Stimulated activated CD8-positive, alpha-beta memory T cell treated with anti-CD3 and anti-CD28 coated beads, Interleukin-12 subunit alpha, Interleukin-12 subunit beta, amount 100 ng/mL, for 24 hours (primary cell): Measurements from ENCODE around the gene SMIM29.
A peak's percentile ranks its signal among the peaks of the same experiment; 100 is the strongest.

Experiments
- DNase-seq: peaks from one replicate; pipeline ENCODE4 v3.0.0-alpha.2; 2020; ENCODE audit errors: extremely low read depth

SMIM29 gene

GRCh38 chr6:34240329-34241248 is 8.2 kb downstream of the SMIM29 start:
- no peak for DNase-seq

DNA sequence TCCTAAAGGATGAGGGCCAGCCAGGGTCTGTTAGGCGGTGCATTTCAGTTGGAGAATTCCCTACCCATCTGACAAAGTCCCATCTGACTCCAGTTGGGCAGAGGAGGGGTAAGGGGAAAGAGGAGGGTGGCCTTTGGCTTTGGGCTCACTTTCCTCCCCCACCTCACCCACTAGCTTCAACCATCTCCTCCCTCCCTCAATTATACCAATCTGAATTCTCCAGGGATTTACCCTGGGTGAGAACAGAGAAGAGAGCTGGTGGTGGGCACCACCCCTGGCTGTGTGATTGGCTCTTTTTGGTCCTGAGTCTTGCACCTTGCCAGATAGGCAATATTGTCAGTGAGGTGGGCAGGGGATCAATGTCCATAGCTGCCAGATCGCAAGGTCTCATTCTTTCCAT is 8.9 kb downstream of the SMIM29 start:
- no peak for DNase-seq

DNA sequence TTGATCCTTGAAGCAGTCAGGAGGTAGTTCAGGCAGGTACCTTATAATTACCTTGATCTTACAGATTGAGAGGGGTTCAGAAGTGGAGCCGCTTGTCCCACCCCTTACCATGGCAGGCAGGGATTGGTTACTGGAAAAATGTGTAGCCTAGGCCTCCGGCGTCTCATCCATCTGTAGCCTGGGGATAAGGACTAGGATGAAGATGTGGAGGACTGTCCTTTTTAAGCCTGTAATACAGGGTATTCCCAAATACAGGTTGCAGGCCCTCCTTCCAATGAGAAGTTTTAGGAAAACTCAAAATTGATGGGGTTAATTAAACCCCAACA is 9.3 kb downstream of the SMIM29 start:
- no peak for DNase-seq

GRCh38 chr6:34238585-34239499 is 10.0 kb downstream of the SMIM29 start:
- no peak for DNase-seq

DNA sequence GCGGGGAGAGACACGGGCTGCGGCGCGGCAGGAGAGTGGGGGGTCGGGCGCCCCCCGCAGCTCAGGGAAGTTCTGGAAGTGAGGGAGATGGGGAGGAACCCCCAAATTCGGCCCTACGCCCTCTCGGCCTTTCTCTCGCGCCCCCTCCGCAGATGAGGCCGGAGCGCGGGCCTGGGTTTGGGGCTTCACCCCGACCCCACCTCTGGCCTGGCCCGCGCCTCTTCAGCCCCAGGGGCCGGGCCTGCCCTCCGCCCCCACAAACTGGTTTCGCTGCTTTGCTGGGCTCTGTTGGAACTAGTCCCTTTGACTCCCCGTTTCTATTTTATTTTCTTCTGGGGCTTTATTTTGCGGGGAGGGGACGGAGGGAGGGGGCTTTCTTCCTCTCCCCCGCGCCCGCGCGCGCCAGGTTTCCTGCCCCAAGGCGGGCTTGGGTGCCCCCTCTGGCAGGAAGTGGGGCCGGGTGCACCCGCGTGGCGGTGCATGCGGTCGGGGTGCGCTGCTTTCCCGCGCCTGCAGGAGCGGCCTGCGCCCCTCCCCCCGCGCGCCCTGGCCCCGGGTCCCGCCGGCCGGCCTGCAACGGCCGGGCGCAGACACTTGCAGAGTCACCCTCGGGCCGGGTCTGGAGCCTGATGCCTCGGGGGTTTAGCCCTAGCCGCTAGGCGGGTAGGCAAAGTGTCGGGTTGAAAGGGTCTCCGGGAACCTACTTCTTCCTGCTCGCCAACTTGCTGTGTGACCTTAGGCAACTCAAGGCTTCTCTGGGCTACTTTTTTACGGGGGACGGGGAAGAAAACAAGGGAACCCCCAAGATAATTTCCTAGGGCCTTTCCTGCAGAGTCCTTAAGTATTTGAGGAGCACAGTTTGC is 10.9 kb downstream of the SMIM29 start:
- DNase-seq, result peak; percentile 57

- no peak for DNase-seq
Observed at GRCh38 chr6:34237316-34237721, 11.5 kb downstream of the SMIM29 start.

GRCh38 chr6:34236443-34237315 is 12.1 kb downstream of the SMIM29 start, which contains the start of gene HMGA1:
TSS of gene HMGA1 (plus strand) at chr6:34236873. CDS start at chr6:34240781, 3,908 bp downstream.
- DNase-seq, result peak; percentile 80

DNA sequence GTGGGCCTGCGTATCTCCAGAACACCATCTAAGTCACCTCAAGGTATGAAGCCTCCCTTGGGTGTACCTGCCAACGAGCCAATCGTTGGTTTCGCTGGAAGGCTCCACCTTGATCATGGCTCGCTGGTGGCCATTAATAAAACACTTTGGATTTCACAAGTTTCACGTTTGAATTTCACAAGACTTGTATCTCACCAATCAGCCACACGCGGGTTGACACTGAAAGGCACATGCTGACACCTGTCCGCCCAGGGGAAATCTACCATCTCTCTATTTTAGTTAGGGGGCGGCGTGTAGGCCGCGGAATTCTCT is 12.7 kb downstream of the SMIM29 start:
- DNase-seq, result no peak

DNA sequence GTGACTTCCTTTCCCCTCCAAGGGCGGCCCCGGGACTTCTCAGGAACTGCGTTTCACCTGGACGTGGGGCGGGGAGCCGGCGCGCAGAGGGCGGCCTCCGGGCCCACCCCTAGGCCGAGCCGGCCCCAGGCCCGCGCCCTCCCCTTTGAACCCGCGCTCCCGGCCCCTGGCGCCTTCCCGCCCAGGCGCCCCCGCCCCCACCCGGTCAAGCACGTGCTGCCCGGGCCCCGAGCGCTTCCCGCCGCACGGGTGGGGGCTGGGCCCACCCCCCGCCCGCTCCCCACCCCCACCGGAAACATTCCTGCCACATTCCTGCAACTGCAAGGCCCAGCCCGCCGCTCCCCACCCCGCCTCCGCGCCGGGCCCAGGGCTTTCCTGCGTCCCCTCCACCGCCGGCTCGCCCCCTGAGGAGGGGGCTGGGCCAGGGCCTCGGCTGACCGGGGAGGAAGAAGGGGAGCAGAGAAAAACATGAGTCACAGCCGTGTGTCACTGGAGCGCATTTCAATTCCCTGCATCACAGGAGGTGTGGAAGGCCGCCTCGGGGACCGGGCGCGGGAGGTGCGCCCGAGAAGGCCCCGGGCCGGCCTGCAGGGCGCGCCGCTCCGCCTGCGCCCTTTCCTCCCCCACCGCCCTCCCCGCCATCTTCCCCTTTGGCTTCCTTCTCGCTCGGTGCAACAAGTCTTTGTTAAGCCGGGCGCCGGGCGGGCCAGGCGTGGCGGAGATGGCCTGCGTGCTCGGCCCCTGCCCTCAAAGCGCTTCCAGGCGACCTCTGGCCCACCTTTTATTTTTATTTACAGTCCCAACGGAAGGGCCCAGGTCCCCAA is 13.3 kb downstream of the SMIM29 start:
- DNase-seq, result no peak

- no peak for DNase-seq
Observed at GRCh38 chr6:34234667-34235306, 14.0 kb downstream of the SMIM29 start.

- DNase-seq, result no peak
Observed at GRCh38 chr6:34233867-34234266, 14.9 kb downstream of the SMIM29 start.

DNA sequence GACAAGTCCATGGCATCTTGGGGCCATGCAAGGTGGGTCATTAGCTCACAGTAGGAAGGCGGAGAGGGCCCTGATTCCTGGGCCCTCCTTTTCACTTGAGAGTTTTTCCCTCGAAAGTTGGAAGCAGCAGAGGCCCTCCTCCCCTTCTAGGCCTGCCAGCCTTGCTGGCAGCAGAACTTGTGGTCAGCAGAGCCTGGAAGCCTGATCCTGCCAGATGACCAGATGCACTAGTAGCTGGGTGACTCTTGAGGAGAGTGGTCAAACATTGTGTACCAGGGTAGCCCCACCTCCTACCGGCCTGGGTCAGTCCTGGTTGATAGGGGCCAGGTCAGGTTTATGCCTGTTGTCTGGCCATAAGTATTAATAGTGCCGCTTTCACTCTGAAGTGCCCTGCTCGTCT is 15.9 kb downstream of the SMIM29 start:
- DNase-seq, result no peak

- no peak for DNase-seq
Observed at GRCh38 chr6:34231566-34232336, 17.1 kb downstream of the SMIM29 start.

DNA sequence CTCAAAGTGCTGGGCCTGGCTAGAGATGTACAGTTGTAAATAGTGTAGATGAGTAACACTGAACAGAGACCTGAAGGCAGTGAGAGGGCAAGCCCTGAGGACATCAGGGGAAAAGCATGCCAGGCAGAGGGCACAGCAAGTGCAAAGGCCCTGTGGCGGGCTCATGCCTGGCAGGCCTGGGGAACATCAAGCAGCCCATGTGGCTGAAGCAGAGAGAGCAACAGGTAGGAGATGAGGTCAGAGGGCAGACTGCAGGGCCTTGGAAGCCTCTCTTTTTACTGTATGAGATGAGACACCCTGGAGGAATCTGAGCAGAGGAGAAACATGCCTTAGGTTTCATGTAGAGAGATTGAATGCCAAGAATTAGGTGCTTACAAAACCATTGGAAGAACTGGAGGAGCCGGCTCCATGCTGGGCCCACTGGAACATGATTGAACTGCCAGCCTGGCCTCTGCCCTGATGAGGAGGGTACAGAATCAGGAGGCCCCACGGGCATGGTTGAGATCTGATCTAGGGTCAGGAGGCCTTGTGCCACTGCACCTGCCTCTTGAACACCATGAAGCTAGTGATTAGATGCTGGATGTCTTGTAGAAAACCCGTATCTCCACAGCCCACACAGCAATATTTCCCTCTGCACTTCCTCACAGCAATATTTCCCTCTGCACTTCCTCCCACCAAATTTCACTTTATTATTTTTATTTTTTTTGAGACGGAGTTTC is 18.0 kb downstream of the SMIM29 start:
- DNase-seq, result no peak

GRCh38 chr6:34229877-34230276 is 18.9 kb downstream of the SMIM29 start:
- no peak for DNase-seq

DNA sequence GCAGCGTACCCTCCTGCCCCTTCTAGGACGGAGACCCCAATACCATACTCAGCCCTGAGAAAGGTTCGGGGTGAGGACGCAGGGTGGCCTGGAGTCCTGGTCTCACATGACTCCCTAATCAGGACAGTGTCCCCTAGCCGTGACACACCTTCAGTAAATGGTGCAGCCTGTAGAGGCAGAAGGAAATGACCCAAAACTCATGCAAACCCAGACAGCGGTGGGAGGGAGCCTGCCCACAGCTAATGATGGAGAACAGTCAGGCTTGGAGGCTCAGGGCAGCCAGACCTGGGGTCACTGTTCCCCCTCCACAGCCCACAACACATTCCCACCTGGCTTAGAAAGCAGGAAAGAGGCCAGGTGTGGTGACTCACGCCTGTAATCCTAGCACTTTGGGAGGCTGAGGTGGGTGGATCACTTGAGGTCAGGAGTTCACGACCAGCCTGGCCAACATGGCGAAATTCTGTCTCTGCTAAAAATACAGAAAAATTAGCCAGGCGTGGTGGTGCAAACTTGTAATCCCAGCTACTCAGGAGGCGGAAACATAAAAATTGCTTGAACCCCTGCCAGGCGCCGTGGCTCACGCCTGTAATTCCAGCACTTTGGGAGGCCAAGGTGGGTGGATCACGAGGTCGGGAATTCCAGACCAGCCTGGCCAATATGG is 20.9 kb downstream of the SMIM29 start:
- no peak for DNase-seq
